Trophoblast cell (in vitro differentiated cells and primary cell): Measurements from ENCODE around the gene MRPS10.

ENCODE experiments used
- DNase-seq, 2 donors: peaks; one replicate each; pipeline ENCODE4 v3.0.0-alpha.2; 2016
- H2AFZ ChIP-seq: 2 replicates; pipeline ENCODE4 v1.6.1; 2013; ENCODE audit warnings: low read length, moderate library complexity, mild to moderate bottlenecking; ENCODE audit not compliant: insufficient read depth, poor library complexity
- H2AK5ac ChIP-seq: 2 replicates; pipeline ENCODE4 v1.6.1; 2013; ENCODE audit warnings: mild to moderate bottlenecking, low read length
- H2BK120ac ChIP-seq: 2 replicates; pipeline ENCODE4 v1.6.1; 2013; ENCODE audit warnings: low read length, mild to moderate bottlenecking, moderate library complexity; ENCODE audit not compliant: insufficient read depth, poor library complexity
- H2BK12ac ChIP-seq: 2 replicates; pipeline ENCODE4 v1.6.1; 2013; ENCODE audit warnings: mild to moderate bottlenecking, low read length, moderate library complexity
- H2BK5ac ChIP-seq: 2 replicates; pipeline ENCODE4 v1.6.1; 2013; ENCODE audit warnings: low read length, low read depth, moderate library complexity, mild to moderate bottlenecking; ENCODE audit not compliant: poor library complexity
- H3K14ac ChIP-seq: 2 replicates; pipeline ENCODE4 v1.6.1; 2013; ENCODE audit warnings: mild to moderate bottlenecking, low read length
- H3K18ac ChIP-seq: 2 replicates; pipeline ENCODE4 v1.6.1; 2013; ENCODE audit warnings: mild to moderate bottlenecking, low read length
- H3K23ac ChIP-seq: 2 replicates; pipeline ENCODE4 v1.6.1; 2013; ENCODE audit warnings: low read length
- H3K27ac ChIP-seq: 2 replicates; pipeline ENCODE4 v1.5.1; 2013; ENCODE audit warnings: low read depth, mild to moderate bottlenecking, inconsistent platforms, low read length, moderate library complexity
- H3K27me3 ChIP-seq: 2 replicates; pipeline ENCODE4 v1.6.1; 2013; ENCODE audit warnings: inconsistent platforms, mild to moderate bottlenecking, low read length, moderate library complexity; ENCODE audit not compliant: insufficient read depth
- H3K36me3 ChIP-seq, 2 experiments: 1 replicate in 1 of 2; 2 replicates in 1 of 2; pipeline ENCODE4 v1.6.1; 2013; ENCODE audit warnings: low read length in 2 of 2, mild to moderate bottlenecking in 2 of 2, moderate library complexity in 1 of 2; ENCODE audit not compliant: insufficient read depth in 2 of 2, control insufficient read depth in 1 of 2
- H3K4ac ChIP-seq: 2 replicates; pipeline ENCODE4 v1.6.1; 2013; ENCODE audit warnings: low read depth, mild to moderate bottlenecking, low read length, moderate library complexity
- H3K4me1 ChIP-seq, 2 experiments: 1 replicate in 1 of 2; 2 replicates in 1 of 2; pipeline ENCODE4 v1.6.1; 2013; ENCODE audit warnings: low read length in 2 of 2, mild to moderate bottlenecking in 2 of 2, moderate library complexity in 1 of 2; ENCODE audit not compliant: insufficient read depth in 2 of 2, control insufficient read depth in 1 of 2
- H3K4me2 ChIP-seq: 2 replicates; pipeline ENCODE4 v1.6.1; 2013; ENCODE audit warnings: inconsistent platforms, mild to moderate bottlenecking, low read length, moderate library complexity
- H3K4me3 ChIP-seq: 2 replicates; pipeline ENCODE4 v1.5.1; 2013; ENCODE audit warnings: mild to moderate bottlenecking, low read depth, low read length, inconsistent platforms
- H3K79me1 ChIP-seq: one replicate; pipeline ENCODE4 v1.6.1; 2013; ENCODE audit warnings: low read length
- H3K79me2 ChIP-seq: 2 replicates; pipeline ENCODE4 v1.6.1; 2013; ENCODE audit warnings: low read length, mild to moderate bottlenecking; ENCODE audit not compliant: control insufficient read depth, insufficient read depth, poor library complexity
- H3K9ac ChIP-seq: 2 replicates; pipeline ENCODE4 v1.6.1; 2013; ENCODE audit warnings: mild to moderate bottlenecking, low read length
- H3K9me3 ChIP-seq: 2 replicates; pipeline ENCODE4 v1.6.1; 2013; ENCODE audit warnings: low read depth, mild to moderate bottlenecking, control low read depth, inconsistent platforms, low read length; ENCODE audit not compliant: insufficient read depth
- H4K12ac ChIP-seq: 2 replicates; pipeline ENCODE4 v1.6.1; 2013; ENCODE audit warnings: low read depth, mild to moderate bottlenecking, low read length, moderate library complexity
- H4K8ac ChIP-seq: 2 replicates; pipeline ENCODE4 v1.6.1; 2013; ENCODE audit warnings: low read depth, mild to moderate bottlenecking, low read length, moderate library complexity
- H4K91ac ChIP-seq: one replicate; pipeline ENCODE4 v1.6.1; 2013; ENCODE audit warnings: low read depth, mild to moderate bottlenecking, low read length, moderate library complexity
- WGBS: extraction: QIAGEN DNeasy Blood & Tissue Kit; methylation state at CpG from one replicate; pipeline ENCODE4 v1.1.7; 2013; ENCODE audit warnings: missing lambda C conversion rate; ENCODE audit not compliant: insufficient read length, insufficient coverage; ENCODE audit errors: extremely low coverage; 5-methylcytosine and 5-hydroxymethylcytosine counted together

The MRPS10 gene

GRCh38 chr6:42254505-42254904 lies 36.8 kb upstream of the MRPS10 start:
- DNase-seq: no peak
- H3K4ac ChIP-seq: no peak overlapping the region
- H2AK5ac ChIP-seq: no peak overlapping the region
- H2BK120ac ChIP-seq: no peak overlapping the region
- H3K27ac ChIP-seq: no peak overlapping the region
- no peaks in the 10 kb centered on the region for H3K9me3 ChIP-seq
- no peak overlapping the region for H4K91ac ChIP-seq
- no peak overlapping the region for H2AFZ ChIP-seq
- no peak overlapping the region for H2BK12ac ChIP-seq
- no peaks in the 10 kb centered on the region for H3K79me2 ChIP-seq
- H3K14ac ChIP-seq: no peak overlapping the region
- peaks cover 2 to 6% of the 10 kb centered on the region in 2 experiments for H3K36me3 ChIP-seq
- H3K4me1 ChIP-seq: no peaks in the 10 kb centered on the region
- H3K79me1 ChIP-seq: no peaks in the 10 kb centered on the region
- H3K4me3 ChIP-seq: peak overlapping the region; percentile 5
- no CpG with 5 or more reads among the region's 9 CpGs for WGBS
- H2BK5ac ChIP-seq: no peak overlapping the region
- no peaks in the 10 kb centered on the region for H3K27me3 ChIP-seq
- no peak overlapping the region for H4K8ac ChIP-seq
- no peak overlapping the region for H3K9ac ChIP-seq
- H3K4me2 ChIP-seq: no peak overlapping the region
- H4K12ac ChIP-seq: no peak overlapping the region
- peak overlapping the region; percentile 40 for H3K23ac ChIP-seq
- no peak overlapping the region for H3K18ac ChIP-seq

- no peak overlapping the region for H3K9ac ChIP-seq
- no peak overlapping the region for H3K18ac ChIP-seq
- H3K4ac ChIP-seq: no peak overlapping the region
- H3K27me3 ChIP-seq: no peaks in the 10 kb centered on the region
- no peak overlapping the region for H3K4me3 ChIP-seq
- no peaks in the 10 kb centered on the region for H3K79me1 ChIP-seq
- H4K91ac ChIP-seq: no peak overlapping the region
- WGBS: no CpG with 5 or more reads among the region's 9 CpGs
- no peak overlapping the region for H3K23ac ChIP-seq
- no peak overlapping the region for H3K14ac ChIP-seq
- no peak overlapping the region for H3K27ac ChIP-seq
- no peak overlapping the region for H4K12ac ChIP-seq
- no peaks in the 10 kb centered on the region for H3K79me2 ChIP-seq
- H3K4me2 ChIP-seq: no peak overlapping the region
- H2BK120ac ChIP-seq: no peak overlapping the region
- DNase-seq: no peak
- no peak overlapping the region for H2BK12ac ChIP-seq
- H2BK5ac ChIP-seq: no peak overlapping the region
- H4K8ac ChIP-seq: no peak overlapping the region
- H2AK5ac ChIP-seq: no peak overlapping the region
- H3K36me3 ChIP-seq: peaks cover 4 to 6% of the 10 kb centered on the region in 2 experiments
- no peak overlapping the region for H2AFZ ChIP-seq
- no peaks in the 10 kb centered on the region for H3K9me3 ChIP-seq
- no peaks in the 10 kb centered on the region for H3K4me1 ChIP-seq
These were observed 34.4 kb upstream of the MRPS10 start for GRCh38 chr6:42251911-42252637.

GRCh38 chr6:42251500-42251899 lies 33.8 kb upstream of the MRPS10 start:
- Histone ChIP-seq H3K27me3 (no peaks in the 10 kb centered on the region), H2BK120ac (no peak overlapping the region), H4K8ac (no peak overlapping the region), H3K4ac (no peak overlapping the region), H3K79me1 (no peaks in the 10 kb centered on the region), H3K4me1 (no peaks in the 10 kb centered on the region), H3K23ac (no peak overlapping the region), H3K36me3 (peaks cover 4 to 6% of the 10 kb centered on the region in 2 experiments), H2AFZ (no peak overlapping the region), H2BK5ac (no peak overlapping the region), H3K4me3 (no peak overlapping the region), H4K91ac (no peak overlapping the region), H2BK12ac (no peak overlapping the region), H3K4me2 (no peak overlapping the region), H2AK5ac (no peak overlapping the region), H3K27ac (no peak overlapping the region), H3K9me3 (no peaks in the 10 kb centered on the region), H3K9ac (no peak overlapping the region), H3K79me2 (no peaks in the 10 kb centered on the region), H4K12ac (no peak overlapping the region), H3K18ac (no peak overlapping the region), H3K14ac (no peak overlapping the region)
- WGBS: no CpG with 5 or more reads among the region's 1 CpG
- no peak for DNase-seq

- H3K79me2 ChIP-seq: no peaks in the 10 kb centered on the region
- no peak overlapping the region for H2BK5ac ChIP-seq
- H3K79me1 ChIP-seq: no peaks in the 10 kb centered on the region
- no peak overlapping the region for H4K8ac ChIP-seq
- no peaks in the 10 kb centered on the region for H3K27me3 ChIP-seq
- no peak overlapping the region for H3K14ac ChIP-seq
- H3K27ac ChIP-seq: no peak overlapping the region
- no peak overlapping the region for H4K91ac ChIP-seq
- H3K23ac ChIP-seq: no peak overlapping the region
- H2AK5ac ChIP-seq: no peak overlapping the region
- peaks cover 4 to 6% of the 10 kb centered on the region in 2 experiments for H3K36me3 ChIP-seq
- no peak overlapping the region for H4K12ac ChIP-seq
- no peaks in the 10 kb centered on the region for H3K4me1 ChIP-seq
- no peak overlapping the region for H3K4ac ChIP-seq
- H3K4me3 ChIP-seq: no peak overlapping the region
- no peak overlapping the region for H2AFZ ChIP-seq
- no CpG with 5 or more reads among the region's 10 CpGs for WGBS
- no peak overlapping the region for H2BK12ac ChIP-seq
- no peak overlapping the region for H3K9ac ChIP-seq
- no peak for DNase-seq
- no peak overlapping the region for H3K18ac ChIP-seq
- H3K4me2 ChIP-seq: no peak overlapping the region
- no peaks in the 10 kb centered on the region for H3K9me3 ChIP-seq
- H2BK120ac ChIP-seq: no peak overlapping the region
These were observed 32.7 kb upstream of the MRPS10 start for GRCh38 chr6:42250274-42250931.
